Left lung (tissue), 10 donors: Measurements from ENCODE around the gene FSCN2. TPM values are rescaled to one million over a fixed set of nuclear protein-coding genes. Genes with fewer than 3 reads are reported as not detected.

Source experiments
- ATAC-seq: fragments of 200-7000 bp; cut with Tn5 transposase; one replicate; pipeline ENCODE4 v1.9.1; 2020; ENCODE audit warnings: moderate library complexity
- DNase-seq, 4 donors: peaks; one replicate each; pipeline ENCODE4 v3.0.0-alpha.2; 2013 to 2020
- H3K27ac ChIP-seq, 2 donors: fragments of 200-600 bp; sonication (generic) in 1 of 2; one replicate each; pipeline versions ENCODE4 v1.5.0 to v1.8.0; 2020 to 2021
- H3K27me3 ChIP-seq, 2 donors: fragments of 200-600 bp; sonication (generic) in 1 of 2; one replicate each; pipeline versions ENCODE4 v1.5.0 to v1.8.0; 2020 to 2021
- H3K36me3 ChIP-seq, 2 donors: fragments of 200-600 bp; sonication (generic) in 1 of 2; one replicate each; pipeline versions ENCODE4 v1.5.0 to v1.8.0; 2020 to 2021
- H3K4me1 ChIP-seq, 2 donors: fragments of 200-600 bp; one replicate each; pipeline ENCODE4 v1.8.0; 2021
- H3K4me3 ChIP-seq, 2 donors: fragments of 200-600 bp; sonication (generic) in 1 of 2; one replicate each; pipeline versions ENCODE4 v1.5.0 to v1.8.0; 2020 to 2021; ENCODE audit warnings: mild to moderate bottlenecking in 1 of 2
- H3K9me3 ChIP-seq, 2 donors: fragments of 200-600 bp; sonication (generic) in 1 of 2; one replicate each; pipeline versions ENCODE4 v1.5.0 to v1.8.0; 2020 to 2021
- CTCF ChIP-seq, 2 donors: fragments of 200-600 bp; sonication (generic) in 1 of 2; IDR thresholded peaks; one replicate each; pipeline versions ENCODE4 v1.5.0 to v1.8.0; 2021; ENCODE audit warnings: antibody characterized with exemption in 2 of 2
- intact Hi-C, 2 donors: fragments of 100-400 bp; cut with DNase I; formaldehyde crosslinking; loops; one replicate each; pipeline versions ENCODE4 v1.11.2 to v1.14.2; 2022
- polyA plus RNA-seq, 6 donors: library from polyadenylated mRNA; unstranded; fragments of 120-200 nt; gene quantifications; one replicate each; pipeline ENCODE4 v1.2.1, GENCODE V29; 2013; ENCODE audit not compliant: insufficient read length in 6 of 6
- total RNA-seq, 2 donors: library from RNA; stranded (reverse); fragmentation: NEBNext Ultra II Directional; extraction: Animal tissue kit (Norgen Biotek cat#: 25700); gene quantifications; one replicate each; pipeline ENCODE4 v1.2.1, GENCODE V29; 2021
- donor health status: DM: no; HTN: yes; CAD: no.
- donor health status: DM: no; HTN: no; CAD: no.

Gene FSCN2
- total and polyA plus RNA-seq, 8 donors: 0.92 to 3.4 (median 1.9) TPM

- no peak for TF ChIP-seq CTCF (IDR thresholded peaks at IDR 0.05)
- no peaks in the 10 kb centered on the region for H3K36me3 ChIP-seq
- no peaks in the 10 kb centered on the region for H3K9me3 ChIP-seq
- intact Hi-C loops: no loop called here
- H3K4me1 ChIP-seq: peaks cover 10 to 22% of the 10 kb centered on the region in 2 donors
- ATAC-seq: no peak
- no peak for DNase-seq
- H3K27me3 ChIP-seq: peaks cover 0 to 5% of the 10 kb centered on the region in 2 donors
- H3K27ac ChIP-seq: no peak overlapping the region
- H3K4me3 ChIP-seq: no peak overlapping the region
Observed at GRCh38 chr17:81491181-81491581, 37.0 kb upstream of the FSCN2 start.

GRCh38 chr17:81491761-81492160 is 36.4 kb upstream of the FSCN2 start:
- Histone ChIP-seq H3K27me3 (peaks cover 0 to 5% of the 10 kb centered on the region in 2 donors), H3K27ac (no peak overlapping the region), H3K9me3 (no peaks in the 10 kb centered on the region), H3K4me3 (no peak overlapping the region), H3K4me1 (peaks cover 10 to 20% of the 10 kb centered on the region in 2 donors), H3K36me3 (no peaks in the 10 kb centered on the region)
- no peak for DNase-seq
- no peak for ATAC-seq
- TF ChIP-seq CTCF (IDR thresholded peaks at IDR 0.05): no peak
- intact Hi-C loops: no loop called here

GRCh38 chr17:81492202-81492601 is 36.0 kb upstream of the FSCN2 start:
- Histone ChIP-seq H3K27me3 (peaks cover 0 to 5% of the 10 kb centered on the region in 2 donors), H3K9me3 (no peaks in the 10 kb centered on the region), H3K4me1 (peaks cover 10 to 16% of the 10 kb centered on the region in 2 donors), H3K27ac (no peak overlapping the region), H3K4me3 (no peak overlapping the region), H3K36me3 (no peaks in the 10 kb centered on the region)
- intact Hi-C loops: no loop called here
- TF ChIP-seq CTCF (IDR thresholded peaks at IDR 0.05): no peak
- DNase-seq (no peak), ATAC-seq (no peak)

- no peak for TF ChIP-seq CTCF (IDR thresholded peaks at IDR 0.05)
- Histone ChIP-seq H3K4me1 (peaks cover 7 to 11% of the 10 kb centered on the region in 2 donors), H3K27ac (no peak overlapping the region), H3K36me3 (no peaks in the 10 kb centered on the region), H3K4me3 (no peak overlapping the region), H3K9me3 (no peaks in the 10 kb centered on the region), H3K27me3 (peaks cover 0 to 5% of the 10 kb centered on the region in 2 donors)
- no peak for ATAC-seq
- intact Hi-C loops: no loop called here
- DNase-seq: no peak
Observed at GRCh38 chr17:81492706-81493105, 35.5 kb upstream of the FSCN2 start.

GRCh38 chr17:81493198-81494038 is 34.8 kb upstream of the FSCN2 start:
- H3K4me3 ChIP-seq: no peak overlapping the region

More at GRCh38 chr17:81493198-81494038, 34.8 kb upstream of the FSCN2 start:
- intact Hi-C loops: no loop called here
- no peak overlapping the region for H3K27ac ChIP-seq
- DNase-seq (no peak), ATAC-seq (peak; percentile 60)
- no peak for TF ChIP-seq CTCF (IDR thresholded peaks at IDR 0.05)
- H3K27me3 ChIP-seq: peaks cover 0 to 5% of the 10 kb centered on the region in 2 donors
- H3K4me1 ChIP-seq: peaks cover 7% of the 10 kb centered on the region in 2 donors
- no peaks in the 10 kb centered on the region for H3K36me3 ChIP-seq
- H3K9me3 ChIP-seq: no peaks in the 10 kb centered on the region
